HEK293 (cell line): ENCODE measurements around the gene TGOLN2.
"Not testable (repeated sequence)": the region's sequence is repeated elsewhere in the genome, so short reads cannot be mapped to it uniquely, and the experiment has no call there.

Experiments used
- CTCF ChIA-PET: fragments of 350-600 bp; formaldehyde crosslinking; extraction: SDS; loops from one replicate; lab custom pipeline; 2021; ENCODE audit warnings: antibody characterized with exemption; lab: Yijun Ruan, JAX
- POLR2A ChIA-PET: fragments of 300-600 bp; formaldehyde crosslinking; extraction: SDS; loops from one replicate; lab custom pipeline; 2020; ENCODE audit warnings: antibody characterized with exemption, inconsistent platforms; lab: Yijun Ruan, JAX
- H3K27ac ChIP-seq: fragments of 200-500 bp; sonication (Bioruptor generic); 2 replicates; pipeline ENCODE4 v1.5.1; 2014; ENCODE audit warnings: low read depth, low read length, control low read depth, inconsistent platforms; ENCODE audit errors: extremely low read depth
- H3K36me3 ChIP-seq, 2 experiments: fragments of 200-500 bp in 1 of 2; sonication (Bioruptor generic) in 1 of 2; 1 replicate in 1 of 2; 2 replicates in 1 of 2; pipeline ENCODE4 v1.5.1; 2014 to 2017; ENCODE audit warnings: inconsistent platforms in 2 of 2, low read length in 2 of 2; ENCODE audit not compliant: control insufficient read depth in 2 of 2, insufficient read depth in 1 of 2
- H3K4me1 ChIP-seq: fragments of 200-500 bp; sonication (Bioruptor generic); 2 replicates; pipeline ENCODE4 v1.5.1; 2014; ENCODE audit warnings: mild to moderate bottlenecking, low read length, inconsistent platforms; ENCODE audit not compliant: control insufficient read depth, insufficient read depth
- H3K4me3 ChIP-seq: 2 replicates; pipeline ENCODE4 v1.5.1; 2011; ENCODE audit warnings: low read depth, mild to moderate bottlenecking, control low read depth, low read length, moderate library complexity
- H3K9me3 ChIP-seq: fragments of 200-500 bp; sonication (Bioruptor generic); 2 replicates; pipeline ENCODE4 v1.5.1; 2014; ENCODE audit warnings: low read depth, low read length, inconsistent platforms; ENCODE audit not compliant: control insufficient read depth, insufficient read depth
- ATF2 ChIP-seq: fragments of 450-650 bp; formaldehyde crosslinking; IDR thresholded peaks from 2 replicates; pipeline ENCODE4 v1.5.1; 2016; ENCODE audit warnings: missing biosample characterization, missing genetic modification characterization, low read depth
- BCL11A ChIP-seq: fragments of 450-650 bp; formaldehyde crosslinking; IDR thresholded peaks from 2 replicates; pipeline ENCODE4 v1.5.1; 2016; ENCODE audit warnings: low read depth, missing biosample characterization, missing genetic modification characterization
- GLI4 ChIP-seq: fragments of 450-650 bp; formaldehyde crosslinking; IDR thresholded peaks from 2 replicates; pipeline ENCODE4 v1.5.1; 2016; ENCODE audit warnings: missing biosample characterization, missing genetic modification characterization
- GLIS2 ChIP-seq: fragments of 450-650 bp; formaldehyde crosslinking; IDR thresholded peaks from 2 replicates; pipeline ENCODE4 v1.5.1; 2016; ENCODE audit warnings: missing biosample characterization, missing genetic modification characterization
- PRDM1 ChIP-seq: fragments of 450-650 bp; formaldehyde crosslinking; IDR thresholded peaks from 2 replicates; pipeline ENCODE4; 2016; ENCODE audit warnings: missing biosample characterization, missing genetic modification characterization
- SCRT1 ChIP-seq: fragments of 450-650 bp; formaldehyde crosslinking; IDR thresholded peaks from 2 replicates; pipeline ENCODE4 v1.5.1; 2016; ENCODE audit warnings: missing biosample characterization, missing genetic modification characterization, borderline replicate concordance
- ZBTB1 ChIP-seq: fragments of 450-650 bp; formaldehyde crosslinking; IDR thresholded peaks from 2 replicates; pipeline ENCODE4 v1.5.1; 2016; ENCODE audit warnings: missing biosample characterization, missing genetic modification characterization
- ZBTB10 ChIP-seq: fragments of 450-650 bp; formaldehyde crosslinking; IDR thresholded peaks from 2 replicates; pipeline ENCODE4 v1.5.1; 2016; ENCODE audit warnings: missing biosample characterization, missing genetic modification characterization
- ZBTB21 ChIP-seq: fragments of 450-650 bp; formaldehyde crosslinking; IDR thresholded peaks from 2 replicates; pipeline ENCODE4 v1.5.1; 2017; ENCODE audit warnings: missing biosample characterization, missing genetic modification characterization
- ZBTB26 ChIP-seq: fragments of 450-650 bp; formaldehyde crosslinking; optimal IDR thresholded peaks from 2 replicates; pipeline ENCODE3; 2016; ENCODE audit warnings: missing biosample characterization, mild to moderate bottlenecking, missing genetic modification characterization
- ZNF140 ChIP-seq: fragments of 450-650 bp; formaldehyde crosslinking; IDR thresholded peaks from 2 replicates; pipeline ENCODE4 v1.5.1; 2016; ENCODE audit warnings: missing biosample characterization, missing genetic modification characterization
- ZNF266 ChIP-seq: fragments of 450-650 bp; formaldehyde crosslinking; IDR thresholded peaks from 2 replicates; pipeline ENCODE4 v1.5.1; 2016; ENCODE audit warnings: missing biosample characterization, missing genetic modification characterization, low read depth
- ZNF280D ChIP-seq: fragments of 450-650 bp; formaldehyde crosslinking; IDR thresholded peaks from 2 replicates; pipeline ENCODE4 v1.5.1; 2016; ENCODE audit warnings: missing biosample characterization, missing genetic modification characterization
- ZNF324 ChIP-seq: fragments of 450-650 bp; formaldehyde crosslinking; IDR thresholded peaks from 2 replicates; pipeline ENCODE4 v1.5.1; 2016; ENCODE audit warnings: missing biosample characterization, missing genetic modification characterization
- ZNF48 ChIP-seq: fragments of 450-650 bp; formaldehyde crosslinking; IDR thresholded peaks from 2 replicates; pipeline ENCODE4 v1.5.1; 2016; ENCODE audit warnings: missing biosample characterization, missing genetic modification characterization
- ZNF555 ChIP-seq: fragments of 450-650 bp; formaldehyde crosslinking; conservative IDR thresholded peaks from 2 replicates; pipeline ENCODE4 v1.5.1; 2017; ENCODE audit warnings: missing biosample characterization, mild to moderate bottlenecking, missing genetic modification characterization, inconsistent platforms
- ZNF645 ChIP-seq: fragments of 450-650 bp; formaldehyde crosslinking; IDR thresholded peaks from 2 replicates; pipeline ENCODE4; 2016; ENCODE audit warnings: missing biosample characterization, missing genetic modification characterization
- ZNF654 ChIP-seq: fragments of 450-650 bp; formaldehyde crosslinking; IDR thresholded peaks from 2 replicates; pipeline ENCODE4 v1.5.1; 2016; ENCODE audit warnings: low read depth, missing biosample characterization, missing genetic modification characterization

The TGOLN2 gene

GRCh38 chr2:85315921-85316320, 11.9 kb downstream of the TGOLN2 start:
- POLR2A ChIA-PET, H3K4me3 ChIP-seq, H3K9me3 ChIP-seq, H3K4me1 ChIP-seq, H3K27ac ChIP-seq, CTCF ChIA-PET: not testable (repeated sequence)
- H3K36me3 ChIP-seq, result peaks cover 8 to 50% of the 10 kb centered on the region in 2 experiments; a peak in 2 of 3 replicates

GRCh38 chr2:85314884-85315242, 12.9 kb downstream of the TGOLN2 start:
- Histone ChIP-seq H3K4me3 (no peak overlapping the region), H3K9me3 (no peaks in the 10 kb centered on the region), H3K36me3 (peaks cover 2 to 41% of the 10 kb centered on the region in 2 experiments; a peak in 2 of 3 replicates), H3K27ac (no peak overlapping the region), H3K4me1 (no peaks in the 10 kb centered on the region)
- ChIA-PET POLR2A (interaction anchor here (1.3 kb wide), 1 partner anchor 13 kb away, joined by 7 read pairs; the partner anchor contains the start of gene TGOLN2), CTCF (interaction anchor here (1.3 kb wide), 1 partner anchor 14 kb away, joined by 4 read pairs; no protein-coding TSS in a partner anchor)
- TF ChIP-seq PRDM1 (tag by site-specific recombination), result no peak
- TF ChIP-seq SCRT1 (tag by site-specific recombination), result no peak
- no peak for TF ChIP-seq ZNF555 (tag by site-specific recombination)
- no peak for TF ChIP-seq ZBTB1
- no peak for TF ChIP-seq ZNF266 (tag by site-specific recombination)
- TF ChIP-seq ATF2, result no peak
- no peak for TF ChIP-seq ZBTB26 (tag by site-specific recombination)
- TF ChIP-seq ZNF324 (tag by site-specific recombination), result no peak
- no peak for TF ChIP-seq ZNF140 (tag by site-specific recombination)
- TF ChIP-seq BCL11A (tag by site-specific recombination), result no peak
- no peak for TF ChIP-seq ZNF654
- no peak for TF ChIP-seq GLIS2 (tag by site-specific recombination)
- no peak for TF ChIP-seq ZNF280D (tag by site-specific recombination)
- no peak for TF ChIP-seq ZBTB21 (tag by site-specific recombination)
- no peak for TF ChIP-seq ZNF645
- no peak for TF ChIP-seq ZNF48 (tag by site-specific recombination)
- TF ChIP-seq ZBTB10 (tag by site-specific recombination), result no peak
- no peak for TF ChIP-seq GLI4 (tag by site-specific recombination)
